Measurements from ENCODE around the gene FSD2. TPM values are rescaled to one million over a fixed set of nuclear protein-coding genes. Genes with fewer than 3 reads are reported as not detected.

FSD2 gene
- total and polyA plus RNA-seq, 2 of the 8 experiments (the other 6 are each of a cell fraction or from before 2014, with no cell fraction given), result 0.02 TPM; not detected in 1

GRCh38 chr15:82764117-82764490 is 41.8 kb downstream of the FSD2 start (continued):
- TF ChIP-seq, protein P1, sequence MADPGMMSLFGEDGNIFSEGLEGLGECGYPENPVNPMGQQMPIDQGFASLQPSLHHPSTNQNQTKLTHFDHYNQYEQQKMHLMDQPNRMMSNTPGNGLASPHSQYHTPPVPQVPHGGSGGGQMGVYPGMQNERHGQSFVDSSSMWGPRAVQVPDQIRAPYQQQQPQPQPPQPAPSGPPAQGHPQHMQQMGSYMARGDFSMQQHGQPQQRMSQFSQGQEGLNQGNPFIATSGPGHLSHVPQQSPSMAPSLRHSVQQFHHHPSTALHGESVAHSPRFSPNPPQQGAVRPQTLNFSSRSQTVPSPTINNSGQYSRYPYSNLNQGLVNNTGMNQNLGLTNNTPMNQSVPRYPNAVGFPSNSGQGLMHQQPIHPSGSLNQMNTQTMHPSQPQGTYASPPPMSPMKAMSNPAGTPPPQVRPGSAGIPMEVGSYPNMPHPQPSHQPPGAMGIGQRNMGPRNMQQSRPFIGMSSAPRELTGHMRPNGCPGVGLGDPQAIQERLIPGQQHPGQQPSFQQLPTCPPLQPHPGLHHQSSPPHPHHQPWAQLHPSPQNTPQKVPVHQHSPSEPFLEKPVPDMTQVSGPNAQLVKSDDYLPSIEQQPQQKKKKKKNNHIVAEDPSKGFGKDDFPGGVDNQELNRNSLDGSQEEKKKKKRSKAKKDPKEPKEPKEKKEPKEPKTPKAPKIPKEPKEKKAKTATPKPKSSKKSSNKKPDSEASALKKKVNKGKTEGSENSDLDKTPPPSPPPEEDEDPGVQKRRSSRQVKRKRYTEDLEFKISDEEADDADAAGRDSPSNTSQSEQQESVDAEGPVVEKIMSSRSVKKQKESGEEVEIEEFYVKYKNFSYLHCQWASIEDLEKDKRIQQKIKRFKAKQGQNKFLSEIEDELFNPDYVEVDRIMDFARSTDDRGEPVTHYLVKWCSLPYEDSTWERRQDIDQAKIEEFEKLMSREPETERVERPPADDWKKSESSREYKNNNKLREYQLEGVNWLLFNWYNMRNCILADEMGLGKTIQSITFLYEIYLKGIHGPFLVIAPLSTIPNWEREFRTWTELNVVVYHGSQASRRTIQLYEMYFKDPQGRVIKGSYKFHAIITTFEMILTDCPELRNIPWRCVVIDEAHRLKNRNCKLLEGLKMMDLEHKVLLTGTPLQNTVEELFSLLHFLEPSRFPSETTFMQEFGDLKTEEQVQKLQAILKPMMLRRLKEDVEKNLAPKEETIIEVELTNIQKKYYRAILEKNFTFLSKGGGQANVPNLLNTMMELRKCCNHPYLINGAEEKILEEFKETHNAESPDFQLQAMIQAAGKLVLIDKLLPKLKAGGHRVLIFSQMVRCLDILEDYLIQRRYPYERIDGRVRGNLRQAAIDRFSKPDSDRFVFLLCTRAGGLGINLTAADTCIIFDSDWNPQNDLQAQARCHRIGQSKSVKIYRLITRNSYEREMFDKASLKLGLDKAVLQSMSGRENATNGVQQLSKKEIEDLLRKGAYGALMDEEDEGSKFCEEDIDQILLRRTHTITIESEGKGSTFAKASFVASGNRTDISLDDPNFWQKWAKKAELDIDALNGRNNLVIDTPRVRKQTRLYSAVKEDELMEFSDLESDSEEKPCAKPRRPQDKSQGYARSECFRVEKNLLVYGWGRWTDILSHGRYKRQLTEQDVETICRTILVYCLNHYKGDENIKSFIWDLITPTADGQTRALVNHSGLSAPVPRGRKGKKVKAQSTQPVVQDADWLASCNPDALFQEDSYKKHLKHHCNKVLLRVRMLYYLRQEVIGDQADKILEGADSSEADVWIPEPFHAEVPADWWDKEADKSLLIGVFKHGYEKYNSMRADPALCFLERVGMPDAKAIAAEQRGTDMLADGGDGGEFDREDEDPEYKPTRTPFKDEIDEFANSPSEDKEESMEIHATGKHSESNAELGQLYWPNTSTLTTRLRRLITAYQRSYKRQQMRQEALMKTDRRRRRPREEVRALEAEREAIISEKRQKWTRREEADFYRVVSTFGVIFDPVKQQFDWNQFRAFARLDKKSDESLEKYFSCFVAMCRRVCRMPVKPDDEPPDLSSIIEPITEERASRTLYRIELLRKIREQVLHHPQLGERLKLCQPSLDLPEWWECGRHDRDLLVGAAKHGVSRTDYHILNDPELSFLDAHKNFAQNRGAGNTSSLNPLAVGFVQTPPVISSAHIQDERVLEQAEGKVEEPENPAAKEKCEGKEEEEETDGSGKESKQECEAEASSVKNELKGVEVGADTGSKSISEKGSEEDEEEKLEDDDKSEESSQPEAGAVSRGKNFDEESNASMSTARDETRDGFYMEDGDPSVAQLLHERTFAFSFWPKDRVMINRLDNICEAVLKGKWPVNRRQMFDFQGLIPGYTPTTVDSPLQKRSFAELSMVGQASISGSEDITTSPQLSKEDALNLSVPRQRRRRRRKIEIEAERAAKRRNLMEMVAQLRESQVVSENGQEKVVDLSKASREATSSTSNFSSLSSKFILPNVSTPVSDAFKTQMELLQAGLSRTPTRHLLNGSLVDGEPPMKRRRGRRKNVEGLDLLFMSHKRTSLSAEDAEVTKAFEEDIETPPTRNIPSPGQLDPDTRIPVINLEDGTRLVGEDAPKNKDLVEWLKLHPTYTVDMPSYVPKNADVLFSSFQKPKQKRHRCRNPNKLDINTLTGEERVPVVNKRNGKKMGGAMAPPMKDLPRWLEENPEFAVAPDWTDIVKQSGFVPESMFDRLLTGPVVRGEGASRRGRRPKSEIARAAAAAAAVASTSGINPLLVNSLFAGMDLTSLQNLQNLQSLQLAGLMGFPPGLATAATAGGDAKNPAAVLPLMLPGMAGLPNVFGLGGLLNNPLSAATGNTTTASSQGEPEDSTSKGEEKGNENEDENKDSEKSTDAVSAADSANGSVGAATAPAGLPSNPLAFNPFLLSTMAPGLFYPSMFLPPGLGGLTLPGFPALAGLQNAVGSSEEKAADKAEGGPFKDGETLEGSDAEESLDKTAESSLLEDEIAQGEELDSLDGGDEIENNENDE (IDR thresholded peaks at IDR 0.05; ENCODE audit: insufficient replicate concordance, low read length), result no peak
- TF ChIP-seq CREB1 (IDR thresholded peaks at IDR 0.05), result no peak
- no peak for TF ChIP-seq EP300 (IDR thresholded peaks at IDR 0.05; ENCODE audit: borderline replicate concordance in 1 of 2, low read depth in 2 of 2, low read length in 2 of 2)
- TF ChIP-seq CTCF (IDR thresholded peaks at IDR 0.05; ENCODE audit: control extremely low read depth in 1 of 3, insufficient read depth in 1 of 3, low read depth in 1 of 3, low read length in 3 of 3), result no peak
- TF ChIP-seq TCF12 (IDR thresholded peaks at IDR 0.05; ENCODE audit: low read depth, low read length), result no peak
- TF ChIP-seq SIRT6 (IDR thresholded peaks at IDR 0.05; ENCODE audit: low read length), result no peak
- no peak for TF ChIP-seq SP2 (IDR thresholded peaks at IDR 0.05; ENCODE audit: low read length)
- no peak for TF ChIP-seq MAFK (IDR thresholded peaks at IDR 0.05; ENCODE audit: low read depth, low read length)
- TF ChIP-seq NANOG (IDR thresholded peaks at IDR 0.05; ENCODE audit: insufficient read depth, low read depth, low read length, poor library complexity, severe bottlenecking), result no peak
